Hepatocyte (in vitro differentiated cells): ENCODE measurements around the gene IL9R.
"Not testable (repeated sequence)": the region's sequence is repeated elsewhere in the genome, so short reads cannot be mapped to it uniquely, and the experiment has no call there.

Source experiments
- EZH2 ChIP-seq: fragments of 200-600 bp; sonication (generic); IDR thresholded peaks from 2 replicates; pipeline ENCODE4 v1.6.1; 2016; ENCODE audit warnings: antibody characterized with exemption, mild to moderate bottlenecking, borderline replicate concordance
- EZH2phosphoT487 ChIP-seq: fragments of 200-600 bp; sonication (generic); IDR thresholded peaks from one replicate; pipeline ENCODE4 v1.6.1; 2018; ENCODE audit warnings: antibody characterized with exemption, mild to moderate bottlenecking, low read depth, moderate library complexity; ENCODE audit not compliant: unreplicated experiment, severe bottlenecking
- TF ChIP-seq, protein P1 (sequence below): fragments of 200-600 bp; sonication (generic); IDR thresholded peaks from 2 replicates; pipeline ENCODE4 v1.5.1; 2016; ENCODE audit warnings: antibody characterized with exemption, mild to moderate bottlenecking; ENCODE audit not compliant: poor library complexity

DNA sequence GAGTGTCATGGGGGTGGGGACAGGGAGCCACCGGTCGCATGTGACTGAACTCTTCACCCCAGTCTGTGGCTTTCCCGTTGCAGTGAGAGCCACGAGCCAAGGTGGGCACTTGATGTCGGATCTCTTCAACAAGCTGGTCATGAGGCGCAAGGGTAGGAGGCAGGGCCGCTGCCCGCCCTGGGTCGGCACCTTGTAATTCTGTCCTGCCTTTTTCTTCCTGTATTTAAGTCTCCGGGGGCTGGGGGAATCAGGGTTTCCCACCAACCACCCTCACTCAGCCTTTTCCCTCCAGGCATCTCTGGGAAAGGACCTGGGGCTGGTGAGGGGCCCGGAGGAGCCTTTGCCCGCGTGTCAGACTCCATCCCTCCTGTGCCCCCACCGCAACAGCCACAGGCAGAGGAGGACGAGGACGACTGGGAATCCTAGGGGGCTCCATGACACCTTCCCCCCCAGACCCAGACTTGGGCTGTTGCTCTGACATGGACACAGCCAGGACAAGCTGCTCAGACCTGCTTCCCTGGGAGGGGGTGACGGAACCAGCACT lies 27.5 kb downstream of the IL9R start:
- TF ChIP-seq, protein P1, sequence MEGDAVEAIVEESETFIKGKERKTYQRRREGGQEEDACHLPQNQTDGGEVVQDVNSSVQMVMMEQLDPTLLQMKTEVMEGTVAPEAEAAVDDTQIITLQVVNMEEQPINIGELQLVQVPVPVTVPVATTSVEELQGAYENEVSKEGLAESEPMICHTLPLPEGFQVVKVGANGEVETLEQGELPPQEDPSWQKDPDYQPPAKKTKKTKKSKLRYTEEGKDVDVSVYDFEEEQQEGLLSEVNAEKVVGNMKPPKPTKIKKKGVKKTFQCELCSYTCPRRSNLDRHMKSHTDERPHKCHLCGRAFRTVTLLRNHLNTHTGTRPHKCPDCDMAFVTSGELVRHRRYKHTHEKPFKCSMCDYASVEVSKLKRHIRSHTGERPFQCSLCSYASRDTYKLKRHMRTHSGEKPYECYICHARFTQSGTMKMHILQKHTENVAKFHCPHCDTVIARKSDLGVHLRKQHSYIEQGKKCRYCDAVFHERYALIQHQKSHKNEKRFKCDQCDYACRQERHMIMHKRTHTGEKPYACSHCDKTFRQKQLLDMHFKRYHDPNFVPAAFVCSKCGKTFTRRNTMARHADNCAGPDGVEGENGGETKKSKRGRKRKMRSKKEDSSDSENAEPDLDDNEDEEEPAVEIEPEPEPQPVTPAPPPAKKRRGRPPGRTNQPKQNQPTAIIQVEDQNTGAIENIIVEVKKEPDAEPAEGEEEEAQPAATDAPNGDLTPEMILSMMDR, result not testable (repeated sequence)
- TF ChIP-seq EZH2, EZH2phosphoT487: not testable (repeated sequence)
